ENCODE results near the gene SARS2.
"Not testable (repeated sequence)": the region's sequence is repeated elsewhere in the genome, so short reads cannot be mapped to it uniquely, and the experiment has no call there.

Gene SARS2

DNA sequence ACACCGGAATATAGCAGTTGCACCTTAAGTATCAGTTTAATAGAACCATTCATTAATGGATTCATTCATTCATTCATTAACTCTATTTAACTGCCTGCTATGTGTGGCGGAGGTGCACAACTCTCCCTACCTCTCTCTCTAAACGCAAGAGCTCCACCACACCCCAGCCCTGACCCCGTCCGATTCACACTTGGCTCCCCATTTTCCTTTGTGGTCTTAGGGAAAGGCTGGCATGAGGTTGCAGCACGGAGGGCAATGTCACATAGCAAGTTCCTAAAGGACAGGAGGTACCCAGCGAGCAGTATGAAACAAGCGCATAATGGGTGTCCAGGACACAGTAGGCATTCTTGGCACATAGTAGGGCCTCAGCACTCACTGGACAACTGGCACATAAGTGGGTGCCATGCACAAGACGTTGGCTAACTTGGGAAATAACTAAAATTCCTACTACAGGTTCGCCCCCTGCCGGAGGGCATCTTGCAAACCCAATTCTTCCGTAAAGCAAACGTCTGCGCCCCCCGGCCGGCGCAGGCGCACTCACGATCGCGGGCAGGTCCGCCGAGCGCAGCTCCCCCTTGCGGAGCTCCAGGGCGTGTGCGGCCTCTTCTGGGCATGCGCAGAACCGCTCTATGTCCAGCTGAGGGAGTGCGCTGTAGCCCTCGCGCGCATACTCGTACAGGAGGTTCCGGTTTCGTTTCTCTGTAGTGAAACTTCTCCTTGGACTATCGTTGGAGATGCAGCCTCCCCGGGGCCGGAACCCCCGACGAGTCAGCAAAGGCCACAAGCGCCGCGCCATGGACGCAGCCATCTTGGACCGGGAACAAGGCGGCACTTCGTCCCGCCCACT is at the start of gene SARS2:
SARS2 (minus strand) TSS at position 835 of the 847 bp plus-strand sequence; CDS start at position 808, 27 bp downstream.
- peak; percentile 98 for DNase-seq (ENCODE audit: low read depth, low spot score)

DNA sequence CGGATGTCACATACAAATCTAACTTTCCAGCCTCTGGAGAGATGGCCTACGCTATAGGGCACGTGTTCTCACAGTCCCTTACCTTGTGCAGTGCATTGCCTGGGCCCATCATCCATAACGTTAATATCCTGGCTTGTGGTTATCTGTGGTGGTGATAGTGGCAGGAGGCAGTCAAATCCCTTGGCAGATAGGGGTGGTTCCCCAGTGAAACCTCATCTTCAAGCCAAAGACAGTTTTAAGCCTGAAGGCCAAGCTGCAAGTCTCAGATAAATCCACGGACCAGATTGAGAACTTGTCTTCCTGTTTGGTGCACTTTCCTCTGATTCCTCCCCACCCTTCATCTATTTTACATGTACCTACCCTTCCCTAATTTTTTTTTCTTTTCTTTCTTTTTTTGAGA is 49.2 kb upstream of the SARS2 start:
- DNase-seq (ENCODE audit: low read depth, low spot score): no peak

DNA sequence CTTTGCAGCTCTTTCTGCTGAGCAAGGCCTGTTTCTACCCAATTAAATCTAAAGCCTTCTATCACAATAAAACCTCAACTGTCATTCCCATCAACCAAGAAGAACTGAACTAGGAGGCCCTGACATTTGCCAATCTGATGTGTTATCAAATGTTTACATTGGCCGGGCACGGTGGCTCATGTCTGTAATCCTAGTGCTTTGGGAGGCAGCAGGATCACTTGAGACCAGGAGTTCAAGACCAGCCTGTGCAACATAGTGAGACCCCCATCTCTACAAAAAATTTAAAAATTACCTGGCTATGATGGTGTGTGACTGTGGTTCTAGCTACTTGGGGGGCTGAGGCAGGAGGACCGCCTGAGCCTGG is 47.7 kb upstream of the SARS2 start:
- no peak for DNase-seq (ENCODE audit: low read depth, low spot score)

DNA sequence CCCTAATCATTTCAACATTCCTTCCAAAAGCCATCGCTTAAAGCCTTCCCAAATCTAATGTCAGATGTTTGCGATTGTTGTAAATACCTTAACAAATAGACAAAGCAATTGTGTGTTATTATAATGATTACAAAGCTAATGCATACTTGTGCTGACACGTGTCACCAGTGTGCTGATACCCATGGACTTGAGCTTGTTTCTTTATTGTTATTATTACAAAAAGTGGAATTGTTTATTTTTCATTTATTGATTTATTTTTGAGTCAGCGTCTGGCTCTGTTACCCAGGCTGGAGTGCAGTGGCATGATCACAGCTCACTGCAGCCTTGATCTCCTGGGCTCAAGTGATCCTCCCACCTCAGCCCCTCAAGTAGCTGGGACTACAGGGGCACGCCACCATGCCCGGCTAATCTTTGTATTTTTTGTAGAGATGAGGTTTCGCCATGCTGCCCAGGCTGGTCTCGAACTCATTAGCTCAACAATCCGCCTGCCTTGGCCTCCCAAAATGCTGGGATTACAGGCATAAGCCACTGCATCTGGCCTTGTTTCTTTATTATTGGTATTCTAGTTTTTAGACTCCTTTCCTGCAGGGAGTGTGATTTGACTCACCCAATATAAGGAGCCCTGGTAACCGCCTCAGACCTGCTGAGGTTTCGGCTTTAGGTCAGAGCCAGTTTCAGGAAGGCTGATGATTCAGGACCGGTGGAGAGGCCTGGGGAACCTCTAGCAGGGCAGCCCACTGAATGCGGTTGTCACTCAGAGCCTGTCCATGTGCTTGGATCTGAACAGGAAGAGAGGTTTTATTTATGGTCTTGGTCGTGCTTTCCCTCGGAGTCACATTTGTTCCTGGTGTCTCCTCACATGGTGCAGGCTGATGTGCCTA is 47.1 kb upstream of the SARS2 start:
- DNase-seq (ENCODE audit: low read depth, low spot score): peak; percentile 59

DNA sequence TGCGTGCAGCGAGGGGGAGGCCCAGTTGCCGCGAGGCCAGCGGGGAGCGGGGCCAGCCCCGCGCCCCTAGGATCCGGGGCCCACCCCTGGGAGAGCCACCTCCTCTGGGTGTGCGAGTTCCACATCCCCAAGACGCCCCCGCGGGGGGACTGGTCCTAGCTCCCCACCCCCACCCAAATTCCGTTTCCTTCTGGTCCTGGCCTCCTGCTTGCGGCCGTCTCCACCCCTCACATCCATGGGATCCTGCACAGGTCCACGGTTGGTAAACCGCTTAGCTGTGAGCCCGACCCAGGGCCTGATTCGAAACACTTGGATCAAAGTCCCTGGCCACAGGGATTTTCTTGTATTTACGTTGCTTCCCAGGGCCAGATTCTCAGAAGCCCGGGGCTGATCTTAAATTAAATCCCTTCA is 45.3 kb upstream of the SARS2 start:
- DNase-seq (ENCODE audit: low read depth, low spot score): peak; percentile 68

- peak; percentile 79 for DNase-seq (ENCODE audit: low read depth, low spot score)
Observed at GRCh38 chr19:38975214-38975860, 44.8 kb upstream of the SARS2 start, which contains the start of gene FBXO17. TSS of gene FBXO17 (minus strand) at chr19:38975742. CDS start at chr19:38950319, 25,423 bp downstream.

DNA sequence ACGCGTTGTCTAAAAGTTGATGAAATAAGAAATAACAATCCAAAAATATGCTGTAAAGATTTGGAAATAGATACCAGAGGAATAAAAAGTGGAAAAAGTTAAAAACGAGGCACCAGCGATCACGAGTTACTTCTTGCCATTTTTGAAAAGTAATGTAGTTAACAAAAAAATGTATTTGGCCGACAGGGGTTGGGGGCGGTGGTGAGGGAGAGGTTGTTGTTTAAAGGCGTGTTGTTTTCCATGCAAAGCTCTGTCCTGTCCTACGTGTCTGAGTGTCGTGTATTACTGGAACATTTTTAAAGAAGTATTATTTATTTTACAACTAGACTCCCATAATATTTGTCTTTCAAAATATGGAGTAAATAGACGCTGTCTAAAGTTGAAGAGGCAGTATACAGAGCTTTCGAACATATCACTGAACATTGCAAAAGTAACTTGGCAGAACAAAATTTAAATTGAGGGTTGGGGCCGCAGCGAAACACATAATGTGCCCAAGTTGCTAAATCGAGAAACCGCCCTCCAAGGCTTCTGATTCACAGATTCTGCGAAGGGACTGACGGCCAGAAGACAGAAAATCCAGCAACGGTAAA is 44.2 kb upstream of the SARS2 start:
- no peak for DNase-seq (ENCODE audit: low read depth, low spot score)

GRCh38 chr19:38971672-38972071 is 41.1 kb upstream of the SARS2 start:
- no peak for DNase-seq (ENCODE audit: low read depth, low spot score)

DNA sequence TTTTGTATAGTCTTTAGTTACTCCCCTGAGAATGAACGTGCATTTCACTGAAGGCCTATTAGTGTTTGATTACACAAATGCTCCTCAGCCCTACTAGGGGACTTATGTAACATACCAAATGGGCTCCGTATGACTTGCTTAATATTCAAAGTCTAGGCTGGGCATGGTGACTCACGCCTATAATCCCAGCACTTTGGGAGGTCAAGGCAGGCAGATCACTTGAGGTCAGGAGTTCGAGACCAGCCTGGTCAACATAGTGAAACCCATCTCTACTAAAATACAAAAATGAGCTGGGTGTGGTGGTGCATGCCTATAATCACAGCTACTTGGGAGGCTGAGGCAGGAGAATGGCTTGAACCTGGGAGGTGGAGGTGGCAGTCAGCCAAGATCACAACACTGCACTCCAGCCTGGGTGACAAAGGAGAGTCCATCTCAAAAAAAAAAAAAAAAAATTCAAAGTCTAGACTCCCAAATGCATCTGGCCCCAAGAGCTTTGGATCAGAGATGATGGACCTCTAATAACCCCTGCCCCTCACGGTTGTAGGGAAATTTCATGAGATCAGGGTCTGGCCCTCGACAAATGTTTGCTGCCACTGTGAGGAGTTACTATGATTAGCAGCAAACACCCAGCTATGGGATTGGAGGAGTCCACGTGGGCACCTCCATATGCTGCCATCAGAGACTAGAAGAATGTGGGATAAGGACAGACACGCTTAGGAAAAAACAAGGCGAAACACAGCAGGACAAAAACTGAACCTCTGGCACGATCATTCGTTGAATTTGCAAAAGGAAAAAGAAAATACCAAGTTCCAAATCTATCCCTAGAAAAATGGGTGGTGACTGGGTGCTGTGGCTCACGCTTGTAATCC is 40.3 kb upstream of the SARS2 start:
- no peak for DNase-seq (ENCODE audit: low read depth, low spot score)

DNA sequence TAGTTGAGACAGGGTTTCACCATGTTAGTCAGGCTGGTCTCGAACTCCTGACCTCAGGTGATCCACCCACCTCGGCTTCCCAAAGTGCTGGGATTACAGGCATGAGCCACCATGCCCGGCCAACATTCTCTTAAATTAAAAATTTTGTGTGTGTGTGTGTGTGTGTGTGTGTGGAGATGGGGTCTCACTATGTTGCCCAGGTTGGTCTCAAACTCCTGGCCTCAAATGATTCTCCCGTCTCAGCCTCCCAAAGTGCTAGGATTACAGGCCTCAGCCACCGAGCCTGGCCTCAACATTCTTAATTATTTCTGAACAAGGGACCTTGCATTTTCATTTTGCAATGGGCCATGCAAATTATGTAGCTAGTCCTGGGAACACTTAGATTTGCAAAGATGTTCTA is 35.6 kb upstream of the SARS2 start:
- DNase-seq (ENCODE audit: low read depth, low spot score): not testable (repeated sequence)

DNA sequence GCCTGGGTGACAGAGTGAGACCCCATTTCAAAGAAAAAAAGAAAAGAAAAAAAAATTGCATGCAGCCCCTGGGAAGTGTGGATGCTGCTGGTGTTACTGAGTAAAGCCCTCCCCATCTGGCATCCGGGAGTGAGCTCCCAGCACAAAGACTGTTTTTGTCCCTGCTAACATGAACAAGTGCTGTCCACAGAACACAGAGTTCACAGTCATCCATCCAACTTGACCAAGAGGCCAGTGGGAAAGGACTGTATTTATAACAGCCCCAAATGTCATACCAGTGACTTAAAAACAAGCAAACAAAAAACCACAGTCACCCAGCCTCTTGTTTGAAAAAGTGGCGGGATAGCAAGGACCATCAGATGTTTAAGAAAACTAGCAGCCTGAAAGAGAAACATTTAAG is 34.2 kb upstream of the SARS2 start:
- no peak for DNase-seq (ENCODE audit: low read depth, low spot score)

GRCh38 chr19:38959618-38960017 is 29.1 kb upstream of the SARS2 start:
- no peak for DNase-seq (ENCODE audit: low read depth, low spot score)

GRCh38 chr19:38958301-38958700 is 27.7 kb upstream of the SARS2 start:
- no peak for DNase-seq (ENCODE audit: low read depth, low spot score)

DNA sequence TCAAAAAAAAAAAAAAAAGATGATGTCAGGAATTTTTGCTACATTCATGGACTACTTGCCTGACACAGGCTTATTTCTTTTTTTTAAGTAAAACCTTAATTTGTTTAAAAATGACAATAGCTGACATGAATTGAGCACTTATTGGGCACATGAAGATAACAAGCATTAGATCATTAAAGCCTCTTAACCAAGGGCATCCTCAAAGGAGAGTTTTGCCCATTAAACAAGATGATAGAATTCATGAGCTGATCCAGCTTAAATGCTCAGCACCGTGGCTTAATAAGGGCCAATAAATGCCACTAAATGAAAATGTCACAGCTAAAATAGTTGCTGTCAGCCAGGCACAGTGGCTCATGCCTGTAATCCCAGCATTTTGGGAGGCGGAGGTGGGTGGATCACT is 25.7 kb upstream of the SARS2 start:
- no peak for DNase-seq (ENCODE audit: low read depth, low spot score)

GRCh38 chr19:38953677-38954076 is 23.1 kb upstream of the SARS2 start:
- no peak for DNase-seq (ENCODE audit: low read depth, low spot score)

DNA sequence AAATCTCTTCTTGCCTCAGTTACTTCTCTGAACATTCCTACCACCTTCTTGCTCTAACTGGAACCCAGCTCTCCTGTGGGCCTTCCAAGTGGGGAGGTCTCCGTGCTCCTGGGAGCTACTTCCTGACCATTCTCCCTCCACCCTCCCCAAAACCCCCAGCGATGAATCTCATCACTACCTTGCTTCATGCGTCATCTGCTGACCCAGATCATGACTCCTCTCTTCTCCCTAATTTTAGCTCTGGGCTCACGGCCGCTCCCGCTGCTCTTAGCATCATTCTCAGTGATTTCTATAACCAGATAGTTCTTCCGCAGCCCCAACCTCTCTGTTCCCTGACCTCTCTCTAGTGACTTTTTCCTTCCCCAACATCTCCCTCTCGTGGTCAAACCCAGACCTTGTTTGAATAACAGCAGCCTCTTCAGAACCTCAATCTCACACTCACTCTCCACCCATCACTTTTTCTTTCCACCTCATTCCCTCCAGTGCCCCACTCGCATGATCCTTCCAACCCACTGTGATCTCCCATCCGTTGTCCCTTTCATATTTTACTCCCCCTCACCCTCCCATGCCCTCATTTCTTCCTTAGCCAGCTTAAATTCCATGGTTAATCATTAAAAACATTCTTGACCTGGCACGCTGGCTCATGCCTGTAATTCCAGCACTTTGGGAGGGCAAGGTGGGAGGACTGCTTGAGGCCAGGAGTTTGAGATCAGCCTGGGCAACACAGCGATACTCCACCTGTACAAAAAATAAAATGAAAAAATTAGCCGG is 22.0 kb upstream of the SARS2 start:
- DNase-seq (ENCODE audit: low read depth, low spot score): peak; percentile 59

DNA sequence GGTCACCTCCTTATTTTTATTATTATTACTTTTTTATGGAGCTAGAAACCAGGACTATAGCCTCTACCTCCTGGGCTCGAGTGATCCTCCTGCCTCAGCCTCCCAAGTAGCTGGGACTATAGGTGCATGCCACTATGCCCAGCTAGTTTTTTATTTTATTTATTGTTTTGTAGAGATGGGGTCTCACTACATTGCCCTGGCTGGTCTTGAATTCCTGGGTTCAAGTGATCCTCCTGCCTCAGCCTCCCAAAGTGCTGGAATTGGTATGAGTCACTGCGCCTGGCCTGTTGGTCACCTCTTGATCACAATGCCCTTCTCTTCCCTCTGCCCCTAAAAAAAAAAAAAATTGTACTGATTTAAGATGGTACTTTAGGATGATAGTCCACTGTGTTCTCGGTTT is 20.6 kb upstream of the SARS2 start:
- no peak for DNase-seq (ENCODE audit: low read depth, low spot score)

DNA sequence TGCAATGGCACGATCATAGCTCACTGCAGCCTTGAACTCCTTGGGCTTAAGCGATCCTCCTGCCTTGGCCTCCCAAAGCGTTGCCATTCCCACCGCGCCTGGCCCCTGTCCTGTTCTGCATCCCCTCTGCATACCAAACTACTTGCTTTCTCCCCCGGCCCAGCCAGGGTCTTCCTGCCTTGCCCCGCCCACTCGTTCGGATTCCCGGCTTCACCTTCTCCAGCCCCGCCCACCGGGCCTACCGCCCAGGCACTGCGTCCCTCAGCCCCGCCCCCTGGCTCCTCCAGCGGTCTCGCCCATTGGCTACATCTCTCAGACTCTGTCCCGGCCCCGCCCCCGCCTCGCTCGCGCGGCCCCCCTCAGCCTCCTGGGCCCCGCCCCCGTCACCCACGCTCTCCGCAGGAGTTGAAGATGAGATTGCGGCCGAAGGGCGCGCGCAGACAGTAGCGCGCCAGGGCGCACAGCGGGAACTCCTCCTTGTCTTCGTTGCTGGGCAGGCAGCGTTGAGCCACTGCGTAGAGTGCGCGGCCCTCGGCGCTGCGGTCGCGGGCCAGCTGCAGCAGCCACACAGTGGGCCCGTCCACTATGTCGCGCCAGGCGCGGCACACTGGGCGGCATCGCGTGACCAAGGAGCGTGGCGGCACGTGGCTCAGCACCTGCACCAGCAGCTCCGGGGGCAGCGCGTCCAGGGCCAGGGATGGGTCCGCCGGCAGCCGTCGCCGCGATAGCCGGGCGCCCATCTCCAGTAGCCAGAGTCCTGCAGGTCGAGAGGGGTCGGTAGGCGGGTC is 19.2 kb upstream of the SARS2 start:
- peak; percentile 93 for DNase-seq (ENCODE audit: low read depth, low spot score)
